BJ (cell line): Measurements from ENCODE around the gene KCND2. TPM values are rescaled to one million over a fixed set of nuclear protein-coding genes. Genes with fewer than 3 reads are reported as not detected.

Experiments
- CTCF ChIA-PET: fragments of 350-600 bp; formaldehyde crosslinking; extraction: SDS; loops from one replicate; lab custom pipeline; 2021; ENCODE audit warnings: antibody characterized with exemption, inconsistent platforms; lab: Yijun Ruan, JAX
- POLR2A ChIA-PET: fragments of 300-600 bp; sonication (Branson Sonifier 250); formaldehyde crosslinking; extraction: SDS; loops from one replicate; lab custom pipeline; 2021; ENCODE audit warnings: antibody characterized with exemption; lab: Charles Lee
- DNase-seq: peaks from one replicate; pipeline ENCODE4 v3.0.0-alpha.2; 2011; ENCODE audit warnings: low read depth
- H3K27me3 ChIP-seq: 2 replicates; pipeline ENCODE4 v1.6.0; 2011; ENCODE audit warnings: low read length; ENCODE audit not compliant: control insufficient read depth, insufficient read depth
- H3K36me3 ChIP-seq: 2 replicates; pipeline ENCODE4 v1.5.1; 2011; ENCODE audit warnings: low read length; ENCODE audit not compliant: control insufficient read depth, insufficient read depth
- H3K4me3 ChIP-seq: 2 replicates; pipeline ENCODE4 v1.5.1; 2011; ENCODE audit warnings: low read depth, mild to moderate bottlenecking, control low read depth, low read length
- polyA plus RNA-seq: library from polyadenylated mRNA; depleted of rRNA; stranded (reverse); fragments of >200 nt; gene quantifications from 2 replicates; pipeline ENCODE4 v1.2.3, GENCODE V29; 2011
- TF ChIP-seq, protein P1 (sequence below): IDR thresholded peaks from 2 replicates; pipeline ENCODE4 v1.5.1; 2011; ENCODE audit warnings: low read depth, mild to moderate bottlenecking, control low read depth, inconsistent platforms, low read length, moderate library complexity; ENCODE audit not compliant: insufficient read depth

The KCND2 gene
- polyA plus RNA-seq, 1 experiment = not detected

DNA sequence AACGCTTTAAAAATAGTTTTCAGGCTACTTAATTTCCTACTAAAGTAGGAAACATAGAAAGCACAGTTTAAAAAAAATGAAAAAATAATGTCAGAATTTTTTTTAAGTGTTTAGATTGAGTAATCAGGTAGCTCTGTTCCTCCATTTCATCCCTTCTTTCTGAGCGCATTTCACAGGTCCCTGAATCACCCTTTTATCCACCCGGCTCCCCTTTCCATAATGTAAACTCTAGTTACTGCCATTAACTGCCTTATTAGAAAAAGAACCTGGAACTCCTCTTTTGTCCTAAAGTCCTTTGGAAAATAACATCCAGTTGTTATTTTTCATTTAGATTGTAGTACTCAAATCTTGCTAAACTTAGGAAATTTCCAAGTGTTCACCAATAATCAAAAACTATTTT, 5.8 kb downstream of the KCND2 start:
- H3K36me3 ChIP-seq = no peaks in the 10 kb centered on the region
- H3K4me3 ChIP-seq = no peak overlapping the region
- TF ChIP-seq, protein P1, sequence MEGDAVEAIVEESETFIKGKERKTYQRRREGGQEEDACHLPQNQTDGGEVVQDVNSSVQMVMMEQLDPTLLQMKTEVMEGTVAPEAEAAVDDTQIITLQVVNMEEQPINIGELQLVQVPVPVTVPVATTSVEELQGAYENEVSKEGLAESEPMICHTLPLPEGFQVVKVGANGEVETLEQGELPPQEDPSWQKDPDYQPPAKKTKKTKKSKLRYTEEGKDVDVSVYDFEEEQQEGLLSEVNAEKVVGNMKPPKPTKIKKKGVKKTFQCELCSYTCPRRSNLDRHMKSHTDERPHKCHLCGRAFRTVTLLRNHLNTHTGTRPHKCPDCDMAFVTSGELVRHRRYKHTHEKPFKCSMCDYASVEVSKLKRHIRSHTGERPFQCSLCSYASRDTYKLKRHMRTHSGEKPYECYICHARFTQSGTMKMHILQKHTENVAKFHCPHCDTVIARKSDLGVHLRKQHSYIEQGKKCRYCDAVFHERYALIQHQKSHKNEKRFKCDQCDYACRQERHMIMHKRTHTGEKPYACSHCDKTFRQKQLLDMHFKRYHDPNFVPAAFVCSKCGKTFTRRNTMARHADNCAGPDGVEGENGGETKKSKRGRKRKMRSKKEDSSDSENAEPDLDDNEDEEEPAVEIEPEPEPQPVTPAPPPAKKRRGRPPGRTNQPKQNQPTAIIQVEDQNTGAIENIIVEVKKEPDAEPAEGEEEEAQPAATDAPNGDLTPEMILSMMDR = no peak
- POLR2A ChIA-PET = no interaction called here
- CTCF ChIA-PET = no interaction called here
- no peak for DNase-seq
- H3K27me3 ChIP-seq = no peaks in the 10 kb centered on the region

DNA sequence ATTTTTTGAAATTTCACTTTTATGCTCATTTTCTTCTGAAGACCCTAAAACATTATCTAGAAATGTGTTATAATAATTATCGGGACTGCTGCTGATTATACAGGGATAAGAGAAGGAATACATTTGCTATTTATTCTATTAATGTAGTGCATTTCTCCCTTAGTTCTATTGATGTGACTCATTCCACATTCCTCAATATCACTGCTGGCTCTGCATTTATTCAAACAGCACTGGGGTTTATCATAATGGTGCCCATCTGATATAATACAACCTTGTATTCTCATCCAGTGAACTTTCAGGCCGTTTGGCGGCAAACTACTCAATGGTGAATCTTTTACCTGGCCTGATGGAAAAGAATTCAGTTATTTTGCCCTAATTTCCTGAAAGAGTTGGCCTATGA, 7.8 kb downstream of the KCND2 start:
- no peaks in the 10 kb centered on the region for H3K36me3 ChIP-seq
- DNase-seq = no peak
- TF ChIP-seq, protein P1 = no peak
- no peak overlapping the region for H3K4me3 ChIP-seq
- ChIA-PET POLR2A (no interaction called here), CTCF (interaction anchor here (1.3 kb wide), 1 partner anchor 8 kb away, joined by 4 read pairs; the partner anchor contains the start of gene KCND2)
- no peaks in the 10 kb centered on the region for H3K27me3 ChIP-seq

DNA sequence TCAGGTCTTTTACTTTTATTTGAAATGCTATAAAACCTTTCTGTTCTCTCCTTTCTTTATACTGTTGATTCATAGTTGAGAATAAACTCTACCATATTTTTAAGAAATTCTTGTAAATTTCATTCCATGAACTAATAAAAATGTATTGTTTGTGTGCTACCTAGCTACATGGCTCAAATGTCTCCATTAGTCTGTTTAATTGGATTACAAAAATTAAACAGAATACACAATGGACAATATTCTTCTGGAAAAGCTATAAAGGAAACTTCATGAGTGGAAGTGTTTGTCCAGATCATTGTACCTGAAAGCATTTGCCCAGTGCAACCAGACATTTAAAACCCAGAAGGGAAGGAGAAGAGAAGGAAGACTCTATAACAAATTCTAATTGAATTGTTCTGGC, 20.1 kb downstream of the KCND2 start:
- CTCF ChIA-PET = no interaction called here
- Histone ChIP-seq H3K27me3 (no peaks in the 10 kb centered on the region), H3K36me3 (no peaks in the 10 kb centered on the region), H3K4me3 (no peak overlapping the region)
- DNase-seq = no peak
- TF ChIP-seq, protein P1 = no peak
- POLR2A ChIA-PET = no interaction called here

DNA sequence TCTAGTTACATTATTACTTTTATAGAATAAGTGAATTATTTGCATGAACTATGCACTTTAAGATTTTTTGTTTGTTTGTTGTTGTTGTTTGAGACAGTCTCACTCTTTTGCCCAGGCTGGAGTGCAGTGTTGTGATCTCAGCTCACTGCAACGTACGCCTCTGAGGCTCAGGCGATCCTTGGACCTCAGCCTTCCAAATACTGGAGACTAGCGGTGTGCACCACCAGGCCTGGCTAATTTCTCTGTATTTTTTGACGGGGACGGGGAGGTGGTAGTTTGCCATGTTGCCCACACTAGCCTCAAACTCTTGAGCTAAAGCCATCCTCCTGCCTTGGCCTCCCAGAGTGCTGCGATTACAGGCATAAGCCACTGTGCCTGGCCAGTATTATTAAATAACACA, 29.2 kb downstream of the KCND2 start:
- Histone ChIP-seq H3K4me3 (no peak overlapping the region), H3K36me3 (no peaks in the 10 kb centered on the region), H3K27me3 (no peaks in the 10 kb centered on the region)
- no peak for DNase-seq
- TF ChIP-seq, protein P1 = no peak
- ChIA-PET CTCF (no interaction called here), POLR2A (no interaction called here)

DNA sequence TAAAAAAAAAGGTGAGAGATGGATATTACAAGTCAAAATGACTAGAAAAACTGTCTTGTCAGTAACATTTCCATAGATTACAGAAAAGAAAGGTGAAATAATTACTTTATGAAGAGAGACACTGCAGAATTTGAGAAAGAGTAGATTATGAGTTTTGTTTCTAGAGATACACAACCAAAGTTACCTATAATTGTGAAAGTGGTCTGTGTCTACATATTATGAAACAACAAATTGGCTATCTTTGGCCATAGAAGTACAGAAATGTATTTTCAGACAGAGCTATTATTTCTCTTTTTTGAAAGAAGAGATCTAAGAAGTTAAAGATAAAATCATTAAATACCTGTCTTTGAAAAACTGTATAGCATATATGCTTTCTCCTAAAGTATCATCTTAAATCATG, 30.1 kb downstream of the KCND2 start:
- TF ChIP-seq, protein P1 = no peak
- ChIA-PET POLR2A (no interaction called here), CTCF (no interaction called here)
- no peak for DNase-seq
- H3K4me3 ChIP-seq = no peak overlapping the region
- no peaks in the 10 kb centered on the region for H3K27me3 ChIP-seq
- no peaks in the 10 kb centered on the region for H3K36me3 ChIP-seq
